OCI-LY1 (cell line): Measurements from ENCODE around the gene B4GALT4.

Experiments used
- H2AFZ ChIP-seq: fragments of 200-600 bp; sonication (generic), shearing (Covaris generic); 2 replicates; pipeline ENCODE4 v1.6.0; 2014; ENCODE audit warnings: antibody characterized with exemption, mild to moderate bottlenecking, low read length
- H3F3A ChIP-seq: fragments of 200-600 bp; sonication (generic), shearing (Covaris generic); 2 replicates; pipeline ENCODE4 v1.6.0; 2014; ENCODE audit warnings: mild to moderate bottlenecking, antibody characterized with exemption, low read length, moderate library complexity; ENCODE audit not compliant: insufficient read depth
- H3K27ac ChIP-seq: fragments of 200-600 bp; sonication (generic); 2 replicates; pipeline ENCODE4 v1.5.1; 2014; ENCODE audit warnings: low read length, mixed run types, mild to moderate bottlenecking, low read depth; ENCODE audit not compliant: poor library complexity, severe bottlenecking
- H3K27me3 ChIP-seq: fragments of 200-600 bp; sonication (generic); 2 replicates; pipeline ENCODE4 v1.6.0; 2014; ENCODE audit warnings: antibody characterized with exemption, mild to moderate bottlenecking, low read length, moderate library complexity; ENCODE audit not compliant: insufficient read depth
- H3K36me3 ChIP-seq: fragments of 200-600 bp; sonication (generic); 2 replicates; pipeline ENCODE4 v1.6.1; 2014; ENCODE audit warnings: mild to moderate bottlenecking, antibody characterized with exemption, low read length, moderate library complexity, mixed read lengths; ENCODE audit not compliant: insufficient read depth
- H3K4me1 ChIP-seq: fragments of 200-600 bp; sonication (generic); 2 replicates; pipeline ENCODE4 v1.5.1; 2014; ENCODE audit warnings: mild to moderate bottlenecking, low read length, moderate library complexity; ENCODE audit not compliant: insufficient read depth, severe bottlenecking
- H3K4me2 ChIP-seq: fragments of 200-600 bp; sonication (generic), shearing (Covaris generic); 2 replicates; pipeline ENCODE4 v1.6.1; 2014; ENCODE audit warnings: low read length
- H3K4me3 ChIP-seq: fragments of 200-600 bp; sonication (generic); 2 replicates; pipeline ENCODE4 v1.5.1; 2014; ENCODE audit warnings: low read length, low read depth, mild to moderate bottlenecking, mixed read lengths; ENCODE audit not compliant: poor library complexity, severe bottlenecking
- H3K79me2 ChIP-seq: fragments of 200-600 bp; shearing (Covaris generic); 2 replicates; pipeline ENCODE4 v1.6.1; 2016; ENCODE audit warnings: mixed run types, low read length, mixed read lengths; ENCODE audit not compliant: insufficient read depth
- H3K9ac ChIP-seq: fragments of 200-600 bp; sonication (generic), shearing (Covaris generic); 2 replicates; pipeline ENCODE4 v1.6.1; 2014; ENCODE audit warnings: mild to moderate bottlenecking, low read length, mixed read lengths
- H3K9me2 ChIP-seq: fragments of 200-600 bp; sonication (generic), shearing (Covaris generic); 2 replicates; pipeline ENCODE4 v1.6.1; 2014; ENCODE audit warnings: low read depth, mild to moderate bottlenecking, low read length, mixed read lengths
- H3K9me3 ChIP-seq: fragments of 200-600 bp; shearing (Covaris generic); 2 replicates; pipeline ENCODE4 v1.6.1; 2014; ENCODE audit warnings: low read length, mixed read lengths
- H4K20me1 ChIP-seq: fragments of 200-600 bp; sonication (generic), shearing (Covaris generic); 2 replicates; pipeline ENCODE4 v1.6.0; 2016; ENCODE audit warnings: mild to moderate bottlenecking, low read length; ENCODE audit not compliant: insufficient read depth
- CTCF ChIP-seq: fragments of 200-600 bp; sonication (generic), shearing (Covaris generic); IDR thresholded peaks from 2 replicates; pipeline ENCODE4 v1.5.1; 2017; ENCODE audit warnings: mild to moderate bottlenecking, antibody characterized with exemption, low read length, moderate library complexity, mixed read lengths
- EZH2 ChIP-seq: fragments of 200-600 bp; sonication (generic), shearing (Covaris generic); IDR thresholded peaks from 2 replicates; pipeline ENCODE4 v1.8.0; 2017; ENCODE audit warnings: borderline replicate concordance, mixed run types, mild to moderate bottlenecking, antibody characterized with exemption, low read length, moderate library complexity, mixed read lengths

B4GALT4 gene

DNA sequence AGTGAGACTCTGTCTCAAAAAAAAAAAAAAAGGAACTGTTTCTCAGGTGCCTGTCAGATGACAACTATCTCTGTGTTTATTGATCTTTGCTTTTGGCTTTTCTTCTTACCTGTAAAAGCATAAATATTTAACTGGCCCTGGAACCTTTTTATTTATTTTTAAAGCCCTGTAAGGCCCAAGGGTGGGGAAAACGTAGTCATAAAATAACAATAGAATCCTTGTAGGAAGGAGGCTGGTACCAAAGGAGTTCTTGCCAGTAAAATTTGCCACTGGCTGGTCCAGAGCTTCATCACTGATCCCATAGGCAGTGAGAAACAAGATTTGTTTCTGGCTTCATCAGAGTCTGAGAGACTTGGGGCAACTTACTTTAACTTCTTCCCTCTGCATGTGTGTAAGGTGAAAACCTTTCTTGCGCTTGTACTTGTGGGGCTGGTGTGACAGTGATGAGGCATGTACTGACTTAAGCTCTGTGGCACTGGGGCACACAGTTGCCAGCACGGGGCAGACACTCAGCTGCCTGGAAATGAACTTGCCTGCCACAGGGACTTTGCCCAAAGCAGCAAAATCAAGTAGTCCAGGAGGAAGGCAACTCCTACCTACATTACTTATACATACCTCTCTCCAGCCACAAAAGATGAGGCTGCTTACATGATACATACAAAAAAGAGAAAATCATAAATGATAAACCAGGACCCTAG lies 19.6 kb downstream of the B4GALT4 start:
- H3K79me2 ChIP-seq, result no peaks in the 10 kb centered on the region
- H2AFZ ChIP-seq, result no peak overlapping the region
- no peak overlapping the region for H3K9ac ChIP-seq
- H3K27me3 ChIP-seq, result no peaks in the 10 kb centered on the region
- peaks cover 53% of the 10 kb centered on the region; the same call in 1 of the 2 replicates for H3K36me3 ChIP-seq
- no peak overlapping the region for H3K4me3 ChIP-seq
- no peaks in the 10 kb centered on the region for H3K9me3 ChIP-seq
- no peak overlapping the region for H3K27ac ChIP-seq
- no peak for TF ChIP-seq EZH2
- TF ChIP-seq CTCF, result no peak
- H4K20me1 ChIP-seq, result no peaks in the 10 kb centered on the region
- H3F3A ChIP-seq, result no peaks in the 10 kb centered on the region
- H3K4me1 ChIP-seq, result no peaks in the 10 kb centered on the region
- H3K4me2 ChIP-seq, result no peak overlapping the region
- H3K9me2 ChIP-seq, result no peaks in the 10 kb centered on the region

- H3K27me3 ChIP-seq, result no peaks in the 10 kb centered on the region
- no peaks in the 10 kb centered on the region for H3F3A ChIP-seq
- no peak overlapping the region for H3K4me2 ChIP-seq
- H4K20me1 ChIP-seq, result no peaks in the 10 kb centered on the region
- H3K79me2 ChIP-seq, result no peaks in the 10 kb centered on the region
- H3K27ac ChIP-seq, result no peak overlapping the region
- H3K4me1 ChIP-seq, result no peaks in the 10 kb centered on the region
- no peaks in the 10 kb centered on the region for H3K9me2 ChIP-seq
- peaks cover 57% of the 10 kb centered on the region; the same call in 1 of the 2 replicates for H3K36me3 ChIP-seq
- no peak overlapping the region for H3K9ac ChIP-seq
- H2AFZ ChIP-seq, result no peak overlapping the region
- H3K9me3 ChIP-seq, result no peaks in the 10 kb centered on the region
- no peak overlapping the region for H3K4me3 ChIP-seq
- TF ChIP-seq EZH2 (no peak), CTCF (no peak)
Observed at GRCh38 chr3:119220198-119220597, 20.5 kb downstream of the B4GALT4 start.

GRCh38 chr3:119219069-119219468 lies 21.6 kb downstream of the B4GALT4 start:
- H3K4me2 ChIP-seq, result no peak overlapping the region
- no peak overlapping the region for H3K9ac ChIP-seq
- H3K9me3 ChIP-seq, result no peaks in the 10 kb centered on the region
- H4K20me1 ChIP-seq, result no peaks in the 10 kb centered on the region
- no peak overlapping the region for H3K4me3 ChIP-seq
- H3F3A ChIP-seq, result no peaks in the 10 kb centered on the region
- H3K79me2 ChIP-seq, result no peaks in the 10 kb centered on the region
- no peaks in the 10 kb centered on the region for H3K9me2 ChIP-seq
- H3K36me3 ChIP-seq, result peaks cover 64% of the 10 kb centered on the region; the same call in 1 of the 2 replicates
- H3K4me1 ChIP-seq, result no peaks in the 10 kb centered on the region
- H2AFZ ChIP-seq, result no peak overlapping the region
- no peak overlapping the region for H3K27ac ChIP-seq
- TF ChIP-seq EZH2 (no peak), CTCF (no peak)
- H3K27me3 ChIP-seq, result no peaks in the 10 kb centered on the region
